Upper lobe of right lung (tissue), 1 donor: ENCODE results near the gene ABCD2. TPM values are rescaled to one million over a fixed set of nuclear protein-coding genes. Genes with fewer than 3 reads are reported as not detected.
"Not testable (repeated sequence)": the region's sequence is repeated elsewhere in the genome, so short reads cannot be mapped to it uniquely, and the experiment has no call there.

Experiments
- ATAC-seq: fragments of 200-7000 bp; cut with Tn5 transposase; one replicate; pipeline ENCODE4 v1.9.1; 2020; ENCODE audit warnings: mild to moderate bottlenecking, moderate library complexity
- DNase-seq: peaks from one replicate; pipeline ENCODE4 v3.0.0-alpha.2; 2020
- H3K27ac ChIP-seq: fragments of 200-600 bp; one replicate; pipeline ENCODE4 v1.8.0; 2022
- H3K27me3 ChIP-seq: fragments of 200-600 bp; one replicate; pipeline ENCODE4 v1.8.0; 2022; ENCODE audit warnings: mild to moderate bottlenecking
- H3K36me3 ChIP-seq: fragments of 200-600 bp; one replicate; pipeline ENCODE4 v1.8.0; 2022
- H3K4me1 ChIP-seq: fragments of 200-600 bp; one replicate; pipeline ENCODE4 v1.8.0; 2022
- H3K4me3 ChIP-seq: fragments of 200-600 bp; one replicate; pipeline ENCODE4 v1.8.0; 2022; ENCODE audit warnings: mild to moderate bottlenecking
- H3K9me3 ChIP-seq: fragments of 200-600 bp; one replicate; pipeline ENCODE4 v1.8.0; 2022
- intact Hi-C: fragments of 100-400 bp; cut with DNase I; formaldehyde crosslinking; loops from one replicate; pipeline ENCODE4 v1.11.0; 2022
- total RNA-seq: library from RNA; stranded (reverse); fragmentation: NEBNext Ultra II Directional; extraction: Animal tissue kit (Norgen Biotek cat#: 25700); gene quantifications from one replicate; pipeline ENCODE4 v1.2.1, GENCODE V29; 2021
- TF ChIP-seq, protein P1 (sequence below): fragments of 200-600 bp; IDR thresholded peaks from one replicate; pipeline ENCODE4 v1.8.0; 2022; ENCODE audit warnings: antibody characterized with exemption
- donor health status: DM: no; HTN: yes; CAD: no; lungs with severe emphysema.

The ABCD2 gene
- total RNA-seq, 1 donor from 2014 or later: 0.46 TPM

DNA sequence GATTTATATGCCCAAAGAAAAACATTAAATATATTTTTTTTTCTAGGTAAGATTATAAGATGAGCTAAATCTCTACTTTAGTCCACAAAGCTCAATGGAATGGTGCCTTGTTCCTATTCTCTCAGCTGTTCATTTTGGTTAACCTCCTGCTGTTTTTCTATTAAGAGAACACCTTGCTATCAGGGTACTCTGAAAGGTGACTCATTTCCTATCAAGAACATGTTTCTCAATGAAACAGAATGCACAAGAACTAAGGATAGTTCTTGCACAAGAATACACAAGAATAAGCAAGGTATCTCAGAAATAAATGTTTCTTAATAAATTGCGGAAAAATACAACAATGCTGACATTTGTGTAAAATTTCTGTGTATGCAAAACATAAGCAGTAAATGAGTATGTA lies 14.1 kb downstream of the ABCD2 start:
- Histone ChIP-seq H3K27me3 (no peaks in the 10 kb centered on the region), H3K4me1 (no peaks in the 10 kb centered on the region), H3K27ac (no peak overlapping the region), H3K4me3 (no peak overlapping the region), H3K36me3 (no peaks in the 10 kb centered on the region), H3K9me3 (no peaks in the 10 kb centered on the region)
- TF ChIP-seq, protein P1, sequence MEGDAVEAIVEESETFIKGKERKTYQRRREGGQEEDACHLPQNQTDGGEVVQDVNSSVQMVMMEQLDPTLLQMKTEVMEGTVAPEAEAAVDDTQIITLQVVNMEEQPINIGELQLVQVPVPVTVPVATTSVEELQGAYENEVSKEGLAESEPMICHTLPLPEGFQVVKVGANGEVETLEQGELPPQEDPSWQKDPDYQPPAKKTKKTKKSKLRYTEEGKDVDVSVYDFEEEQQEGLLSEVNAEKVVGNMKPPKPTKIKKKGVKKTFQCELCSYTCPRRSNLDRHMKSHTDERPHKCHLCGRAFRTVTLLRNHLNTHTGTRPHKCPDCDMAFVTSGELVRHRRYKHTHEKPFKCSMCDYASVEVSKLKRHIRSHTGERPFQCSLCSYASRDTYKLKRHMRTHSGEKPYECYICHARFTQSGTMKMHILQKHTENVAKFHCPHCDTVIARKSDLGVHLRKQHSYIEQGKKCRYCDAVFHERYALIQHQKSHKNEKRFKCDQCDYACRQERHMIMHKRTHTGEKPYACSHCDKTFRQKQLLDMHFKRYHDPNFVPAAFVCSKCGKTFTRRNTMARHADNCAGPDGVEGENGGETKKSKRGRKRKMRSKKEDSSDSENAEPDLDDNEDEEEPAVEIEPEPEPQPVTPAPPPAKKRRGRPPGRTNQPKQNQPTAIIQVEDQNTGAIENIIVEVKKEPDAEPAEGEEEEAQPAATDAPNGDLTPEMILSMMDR: no peak
- DNase-seq: no peak
- no peak for ATAC-seq
- intact Hi-C loops: no loop called here

- H3K4me3 ChIP-seq: no peak overlapping the region
- no peaks in the 10 kb centered on the region for H3K27me3 ChIP-seq
- no peak for DNase-seq
- no peaks in the 10 kb centered on the region for H3K9me3 ChIP-seq
- H3K36me3 ChIP-seq: no peaks in the 10 kb centered on the region
- no peak overlapping the region for H3K27ac ChIP-seq
- intact Hi-C loops: no loop called here
- TF ChIP-seq, protein P1: no peak
- H3K4me1 ChIP-seq: no peaks in the 10 kb centered on the region
- ATAC-seq: no peak
Measured at GRCh38 chr12:39603065-39603464, 16.5 kb downstream of the ABCD2 start.

GRCh38 chr12:39601951-39602350 lies 17.7 kb downstream of the ABCD2 start:
- H3K27ac ChIP-seq, H3K27me3 ChIP-seq, H3K4me3 ChIP-seq, H3K36me3 ChIP-seq, H3K9me3 ChIP-seq, ATAC-seq, DNase-seq, H3K4me1 ChIP-seq, intact Hi-C loops: not testable (repeated sequence)

GRCh38 chr12:39595928-39596327 lies 23.7 kb downstream of the ABCD2 start:
- Histone ChIP-seq H3K9me3 (no peaks in the 10 kb centered on the region), H3K27ac (no peak overlapping the region), H3K36me3 (no peaks in the 10 kb centered on the region), H3K4me3 (no peak overlapping the region), H3K27me3 (no peaks in the 10 kb centered on the region), H3K4me1 (no peaks in the 10 kb centered on the region)
- ATAC-seq: no peak
- no peak for DNase-seq
- TF ChIP-seq, protein P1: no peak
- intact Hi-C loops: no loop called here

GRCh38 chr12:39592295-39592694 lies 27.3 kb downstream of the ABCD2 start:
- Histone ChIP-seq H3K9me3 (no peaks in the 10 kb centered on the region), H3K36me3 (no peaks in the 10 kb centered on the region), H3K27me3 (no peaks in the 10 kb centered on the region), H3K4me1 (no peaks in the 10 kb centered on the region), H3K27ac (no peak overlapping the region), H3K4me3 (no peak overlapping the region)
- DNase-seq: no peak
- intact Hi-C loops: no loop called here
- ATAC-seq: no peak
- TF ChIP-seq, protein P1: no peak

DNA sequence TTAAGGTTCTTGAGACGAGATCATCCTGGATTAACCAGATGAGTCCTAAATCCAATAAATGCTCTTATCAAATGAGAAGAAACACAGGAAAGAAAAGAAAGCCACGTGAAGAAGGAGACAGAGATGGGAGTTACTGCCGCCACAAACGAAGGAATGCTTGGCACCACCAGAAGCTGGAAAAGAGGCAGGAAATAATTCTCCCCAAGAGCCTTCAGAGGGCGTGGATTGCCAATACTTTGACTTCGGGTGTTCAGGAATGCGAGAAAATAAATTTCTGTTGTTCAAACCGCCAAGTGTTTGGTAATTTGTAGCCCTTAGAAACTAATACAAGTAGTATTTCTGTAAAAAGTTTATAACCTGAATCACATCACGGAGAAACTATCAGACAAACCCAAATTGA lies 31.3 kb downstream of the ABCD2 start:
- Histone ChIP-seq H3K4me3 (no peak overlapping the region), H3K36me3 (no peaks in the 10 kb centered on the region), H3K27me3 (no peaks in the 10 kb centered on the region), H3K4me1 (no peaks in the 10 kb centered on the region), H3K9me3 (no peaks in the 10 kb centered on the region), H3K27ac (no peak overlapping the region)
- ATAC-seq (no peak), DNase-seq (no peak)
- TF ChIP-seq, protein P1: no peak
- intact Hi-C loops: no loop called here
